Ishikawa (cell line): ENCODE data around the gene TMEM150B.

Source experiments
- CEBPB ChIP-seq: IDR thresholded peaks from 2 replicates; pipeline ENCODE4 v1.6.1; 2012
- CREB1 ChIP-seq: IDR thresholded peaks from 2 replicates; pipeline ENCODE4 v1.6.1; 2012; ENCODE audit warnings: low read depth
- EGR1 ChIP-seq: IDR thresholded peaks from 2 replicates; pipeline ENCODE4 v1.6.1; 2012
- EP300 ChIP-seq: IDR thresholded peaks from 2 replicates; pipeline ENCODE4 v1.6.1; 2012; ENCODE audit warnings: borderline replicate concordance
- FOXM1 ChIP-seq: IDR thresholded peaks from 2 replicates; pipeline ENCODE4 v1.6.1; 2012; ENCODE audit warnings: low read depth, borderline replicate concordance
- MAX ChIP-seq: IDR thresholded peaks from 2 replicates; pipeline ENCODE4 v1.6.1; 2012
- NFIC ChIP-seq: IDR thresholded peaks from 2 replicates; pipeline ENCODE4 v1.6.1; 2012
- RAD21 ChIP-seq: IDR thresholded peaks from 2 replicates; pipeline ENCODE4 v1.6.1; 2012; ENCODE audit warnings: low read depth
- REST ChIP-seq: IDR thresholded peaks from 2 replicates; pipeline ENCODE4 v1.6.1; 2012; ENCODE audit warnings: low read depth, mild to moderate bottlenecking
- TAF1 ChIP-seq: IDR thresholded peaks from 2 replicates; pipeline ENCODE4 v1.6.1; 2012; ENCODE audit warnings: low read depth, mild to moderate bottlenecking
- TCF12 ChIP-seq: IDR thresholded peaks from 2 replicates; pipeline ENCODE4 v1.6.1; 2012; ENCODE audit warnings: low read depth
- TEAD4 ChIP-seq: IDR thresholded peaks from 2 replicates; pipeline ENCODE4 v1.6.1; 2012
- USF1 ChIP-seq: IDR thresholded peaks from 2 replicates; pipeline ENCODE4 v1.6.1; 2012
- YY1 ChIP-seq: IDR thresholded peaks from 2 replicates; pipeline ENCODE4 v1.6.1; 2012; ENCODE audit warnings: low read depth
- ZBTB7A ChIP-seq: IDR thresholded peaks from 2 replicates; pipeline ENCODE4 v1.6.1; 2012; ENCODE audit warnings: low read depth

TMEM150B gene

GRCh38 chr19:55322204-55322885, 2.8 kb downstream of the TMEM150B start:
- no peak for TF ChIP-seq ZBTB7A
- TF ChIP-seq REST, result no peak
- no peak for TF ChIP-seq TEAD4
- no peak for TF ChIP-seq CEBPB

GRCh38 chr19:55321466-55322137, 3.5 kb downstream of the TMEM150B start:
- TF ChIP-seq RAD21 (no peak), ZBTB7A (0 out of 2 replicates have a peak, but pooled peaks have one; percentile 3)

GRCh38 chr19:55320844-55321419, 4.2 kb downstream of the TMEM150B start:
- no peak for TF ChIP-seq TEAD4
- no peak for TF ChIP-seq TCF12
- TF ChIP-seq CEBPB, result no peak
- TF ChIP-seq USF1, result no peak
- TF ChIP-seq NFIC, result no peak
- TF ChIP-seq ZBTB7A, result no peak
- TF ChIP-seq CREB1, result no peak
- no peak for TF ChIP-seq RAD21
- no peak for TF ChIP-seq MAX
- TF ChIP-seq YY1, result no peak
- TF ChIP-seq TAF1, result no peak
- no peak for TF ChIP-seq EGR1
- TF ChIP-seq EP300, result no peak
- no peak for TF ChIP-seq FOXM1
- no peak for TF ChIP-seq REST

GRCh38 chr19:55319785-55320184, 5.4 kb downstream of the TMEM150B start:
- TF ChIP-seq CREB1, result no peak
- no peak for TF ChIP-seq MAX
- no peak for TF ChIP-seq EP300
- no peak for TF ChIP-seq TAF1
- TF ChIP-seq USF1, result 0 out of 2 replicates have a peak, but pooled peaks have one; percentile 13
- no peak for TF ChIP-seq YY1

- TF ChIP-seq EP300 (no peak), NFIC (no peak), TCF12 (no peak), EGR1 (no peak), RAD21 (no peak), MAX (no peak), FOXM1 (no peak), CREB1 (no peak), TEAD4 (no peak), REST (no peak), YY1 (no peak), TAF1 (no peak), ZBTB7A (no peak)
Observed at GRCh38 chr19:55316646-55317045, 8.5 kb downstream of the TMEM150B start.
